Skin of body (tissue), 2 donors: ENCODE results near the gene SCYGR4. TPM values are rescaled to one million over a fixed set of nuclear protein-coding genes. Genes with fewer than 3 reads are reported as not detected.

Experiments used
- DNase-seq: peaks from one replicate; lab custom pipeline; 2025; lab: John Stamatoyannopoulos, UW
- total RNA-seq: library from RNA; depleted of rRNA; stranded (reverse); fragments of >200 nt; gene quantifications from one replicate; pipeline ENCODE4 v1.2.3, GENCODE V29; 2014

The SCYGR4 gene
- total RNA-seq, 1 donor from 2014 or later: 0.89 TPM

GRCh38 chr2:227614246-227614645, 3.1 kb upstream of the SCYGR4 start:
- DNase-seq: no peak

GRCh38 chr2:227614740-227615139, 2.6 kb upstream of the SCYGR4 start, which contains the start of gene SCYGR3:
Gene SCYGR3 (minus strand): TSS chr2:227614840. CDS start chr2:227614840, 0 bp downstream.
- no peak for DNase-seq

GRCh38 chr2:227615181-227615580, 2.1 kb upstream of the SCYGR4 start:
- DNase-seq: no peak

- DNase-seq: no peak
Observed at GRCh38 chr2:227615906-227616305, 1.4 kb upstream of the SCYGR4 start.

GRCh38 chr2:227616631-227617030, 667 bp upstream of the SCYGR4 start:
- no peak for DNase-seq

GRCh38 chr2:227623226-227623625, 5.9 kb downstream of the SCYGR4 start:
- no peak for DNase-seq

DNA sequence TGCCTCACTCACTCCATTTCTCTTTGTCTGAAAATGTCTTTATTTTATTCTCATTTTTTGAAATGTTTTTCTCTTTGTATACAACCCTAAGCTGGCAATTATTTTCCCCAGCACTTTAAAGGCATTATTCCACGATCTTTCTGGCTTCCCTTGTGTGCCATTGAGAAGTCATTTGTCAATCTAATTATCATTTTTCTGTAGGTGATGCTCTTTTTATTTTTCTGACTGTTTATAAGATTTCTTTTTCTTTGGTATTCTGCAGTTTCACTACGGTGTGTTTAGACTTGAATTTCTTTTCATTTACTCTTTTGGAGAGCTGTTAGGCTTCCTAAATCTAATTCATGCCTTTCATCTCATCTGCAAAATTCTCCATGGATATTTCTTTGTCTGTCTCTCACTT, 8.1 kb downstream of the SCYGR4 start:
- no peak for DNase-seq

GRCh38 chr2:227626580-227627151, 9.4 kb downstream of the SCYGR4 start:
- DNase-seq: no peak

GRCh38 chr2:227627769-227628168, 10.5 kb downstream of the SCYGR4 start:
- no peak for DNase-seq

DNA sequence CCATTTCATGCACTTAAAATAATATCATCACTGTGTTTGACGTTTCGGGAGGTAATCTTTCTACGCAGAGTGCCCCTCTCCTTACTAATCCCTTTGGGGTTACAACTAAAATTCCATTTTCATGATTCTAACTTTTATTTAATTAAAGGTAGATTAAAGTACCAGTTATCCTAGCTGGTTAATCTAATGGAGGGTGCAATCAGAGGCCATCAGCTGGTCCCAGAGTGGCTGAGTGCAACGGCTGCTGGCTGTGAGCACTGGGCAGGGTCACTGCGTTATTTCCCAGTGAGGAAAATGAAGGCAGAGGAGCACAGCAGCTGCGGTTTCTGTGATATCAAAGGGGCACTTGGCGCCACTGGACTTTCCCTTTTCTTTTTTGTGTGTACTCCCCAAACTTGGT, 12.1 kb downstream of the SCYGR4 start:
- DNase-seq: no peak

GRCh38 chr2:227630322-227630721, 13.0 kb downstream of the SCYGR4 start:
- DNase-seq: no peak

DNA sequence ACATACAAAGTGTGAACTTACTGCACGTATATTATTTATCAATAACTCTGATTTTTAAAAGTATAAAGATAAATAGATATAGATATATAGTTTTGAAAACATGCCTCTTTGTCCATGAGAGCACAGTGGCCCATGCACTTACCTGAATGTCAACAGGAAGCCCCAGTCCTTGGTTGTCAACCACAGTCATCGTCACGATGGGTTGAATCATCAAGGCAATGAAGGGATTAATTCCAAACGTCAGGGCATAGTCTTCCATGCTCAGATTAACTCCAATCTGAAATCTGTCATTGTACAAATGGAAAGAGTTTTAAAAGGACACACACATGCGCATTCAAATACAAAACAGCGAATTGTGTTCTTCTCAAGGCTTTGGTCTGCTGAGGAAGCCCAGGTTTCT, 15.5 kb downstream of the SCYGR4 start:
- no peak for DNase-seq

- DNase-seq: no peak
Observed at GRCh38 chr2:227634201-227634600, 16.9 kb downstream of the SCYGR4 start.

DNA sequence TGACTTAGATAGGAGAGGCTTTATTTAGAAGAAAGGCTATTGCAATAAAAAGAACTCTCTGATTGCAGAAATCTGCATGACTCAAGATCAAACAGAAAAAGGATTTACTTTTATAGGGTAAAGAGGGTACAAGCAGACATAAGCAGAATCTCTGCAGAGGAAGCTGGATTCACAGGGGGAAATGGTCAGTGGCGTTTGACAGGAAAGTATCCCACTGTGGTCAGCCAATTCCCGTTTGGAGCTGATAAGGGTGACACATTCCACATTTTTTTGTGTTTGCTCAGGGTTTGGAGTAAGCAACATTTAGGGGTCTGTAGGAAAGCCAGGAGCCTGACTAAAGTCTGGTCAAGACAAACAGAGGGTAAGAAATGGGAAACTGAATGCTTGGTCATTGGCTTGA, 25.4 kb downstream of the SCYGR4 start:
- no peak for DNase-seq

GRCh38 chr2:227643990-227644551, 26.8 kb downstream of the SCYGR4 start:
- no peak for DNase-seq

DNA sequence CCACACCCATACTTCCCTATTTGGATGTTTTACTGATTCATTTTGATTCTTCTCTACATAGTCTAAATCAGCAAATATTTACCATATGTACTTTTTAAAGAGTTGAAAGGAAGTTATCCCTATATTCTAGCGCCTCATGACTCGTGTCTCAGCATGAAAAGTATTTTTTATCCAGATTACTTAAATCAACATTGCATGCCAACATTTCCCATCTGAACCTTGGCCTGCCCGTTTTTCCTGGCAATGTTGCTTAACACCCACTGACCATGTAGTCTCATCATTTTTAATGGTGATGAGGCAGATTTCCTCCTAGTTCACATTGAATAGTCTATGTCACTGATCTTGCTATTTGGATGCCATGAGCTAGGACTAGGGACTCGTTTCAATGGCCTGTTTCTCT, 36.1 kb downstream of the SCYGR4 start:
- no peak for DNase-seq

GRCh38 chr2:227654426-227654825, 37.1 kb downstream of the SCYGR4 start:
- no peak for DNase-seq

DNA sequence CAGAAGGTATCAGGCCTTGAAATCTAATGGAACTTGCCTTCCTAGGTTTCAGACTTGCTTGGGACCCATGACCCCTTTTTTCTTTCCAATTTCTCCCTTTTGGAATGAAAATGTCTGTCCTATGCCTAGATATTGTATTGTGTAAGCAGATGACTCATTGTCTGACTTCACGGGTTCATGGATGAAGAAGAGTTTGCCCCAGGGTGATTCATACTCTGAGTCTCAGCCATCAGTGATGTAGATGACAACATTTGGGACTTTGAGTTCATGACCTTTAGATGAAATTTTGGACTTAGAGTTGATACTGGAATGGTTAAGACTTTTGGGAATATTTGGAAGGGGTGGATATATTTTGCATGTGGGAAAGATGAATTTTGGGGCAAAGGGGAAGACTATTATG, 38.2 kb downstream of the SCYGR4 start:
- DNase-seq: no peak

DNA sequence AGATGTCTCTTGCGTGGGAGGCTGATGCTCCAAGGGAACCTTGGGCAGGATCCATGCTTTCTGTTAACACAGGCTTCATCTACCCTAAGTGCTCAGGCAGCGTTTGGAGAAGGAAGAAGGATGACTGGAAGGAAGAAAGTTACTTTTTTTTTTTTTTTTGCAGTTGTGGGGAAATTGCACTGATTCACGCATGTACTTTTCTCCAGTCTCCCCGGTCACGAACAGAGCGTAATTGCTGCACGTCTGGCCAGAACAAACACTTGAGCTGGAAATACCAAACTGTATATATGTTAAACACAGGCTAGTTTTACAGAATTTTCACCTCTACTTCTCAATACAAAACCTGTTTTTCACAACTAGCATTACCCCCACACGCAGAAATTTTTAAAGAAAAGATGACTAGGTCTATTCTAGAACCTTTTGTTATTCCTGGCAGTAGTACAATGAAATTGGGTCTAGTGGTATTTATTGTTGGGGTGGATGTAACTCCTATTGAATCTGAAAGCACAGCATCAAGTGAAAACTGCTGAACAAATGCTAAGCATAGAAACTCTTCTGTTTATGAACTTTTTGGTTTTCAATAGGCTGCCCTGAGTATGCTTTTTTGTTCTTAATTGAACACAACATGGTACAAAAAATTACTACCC, 40.0 kb downstream of the SCYGR4 start:
- DNase-seq: no peak

DNA sequence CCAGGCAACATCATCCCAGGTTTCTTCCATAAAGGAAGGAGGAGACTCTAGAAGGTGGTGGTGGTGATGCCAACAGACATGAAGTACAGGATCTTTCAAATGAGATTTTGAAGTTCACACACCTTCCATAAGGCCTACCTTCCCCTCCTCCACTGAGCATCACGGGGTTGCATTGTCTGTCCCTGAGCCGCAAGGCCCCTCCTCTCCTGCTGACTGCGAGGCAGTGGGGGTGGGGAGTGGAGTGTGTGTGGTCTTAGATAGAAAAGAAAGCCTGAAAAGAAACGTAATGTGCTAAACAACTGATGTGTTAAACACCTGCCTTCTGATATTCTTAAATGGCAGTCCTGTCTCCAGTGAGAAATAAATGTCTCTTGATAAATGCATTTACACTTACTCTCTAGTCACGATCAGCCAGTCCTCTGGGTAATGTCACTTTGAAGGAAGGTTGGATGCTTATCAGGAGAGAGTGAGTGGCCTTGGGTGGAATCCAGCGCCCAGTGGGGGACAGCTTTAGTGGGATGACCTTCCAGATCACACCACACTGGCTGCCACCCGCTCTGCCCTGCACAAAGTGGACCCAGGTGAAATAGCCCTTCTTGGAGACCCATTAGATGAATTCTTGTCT, 43.8 kb downstream of the SCYGR4 start:
- no peak for DNase-seq

DNA sequence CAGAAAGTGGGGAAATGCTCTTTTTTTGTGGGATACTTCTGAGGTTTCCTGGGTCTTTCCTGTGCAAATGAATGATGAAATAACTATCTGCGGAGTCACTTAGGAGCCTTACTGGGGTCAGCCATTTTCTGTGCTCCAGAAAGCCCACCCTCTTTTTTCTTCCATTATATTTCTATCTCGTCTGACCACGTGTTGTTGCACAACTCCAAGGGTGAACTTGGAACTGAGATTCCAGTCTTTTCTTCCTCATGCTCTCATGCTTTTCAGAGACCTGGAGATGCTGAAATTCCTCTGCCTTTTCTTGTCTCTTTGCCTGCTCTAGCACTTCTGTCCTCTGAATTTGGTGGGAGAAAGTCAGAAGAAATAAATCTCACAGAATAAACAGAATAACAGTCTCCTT, 44.5 kb downstream of the SCYGR4 start:
- DNase-seq: no peak

GRCh38 chr2:227665189-227665940, 48.1 kb downstream of the SCYGR4 start:
- no peak for DNase-seq
